ENCODE results near the gene ACKR4.
"Not testable (repeated sequence)": the region's sequence is repeated elsewhere in the genome, so short reads cannot be mapped to it uniquely, and the experiment has no call there.

Gene ACKR4

GRCh38 chr3:132569153-132569552, 27.9 kb upstream of the ACKR4 start:
- H3K9me3 Mint-ChIP-seq = peaks cover 0 to 4% of the 10 kb centered on the region in 2 donors
- peaks cover 36 to 67% of the 10 kb centered on the region in 2 donors for H3K36me3 Mint-ChIP-seq
- DNase-seq = no peak
- H3K27me3 Mint-ChIP-seq = no peaks in the 10 kb centered on the region
- peak; percentile 41 to 55 for ATAC-seq (replicated peaks)
- H3K4me1 Mint-ChIP-seq = peaks cover 10 to 28% of the 10 kb centered on the region in 2 donors
- H3K4me3 Mint-ChIP-seq = no peak overlapping the region
- H3K27ac Mint-ChIP-seq = no peak overlapping the region

GRCh38 chr3:132569580-132569979, 27.5 kb upstream of the ACKR4 start:
- Mint-ChIP-seq H3K27ac (no peak overlapping the region), H3K36me3 (peaks cover 37 to 63% of the 10 kb centered on the region in 2 donors), H3K27me3 (no peaks in the 10 kb centered on the region), H3K4me3 (no peak overlapping the region), H3K9me3 (peaks cover 0 to 4% of the 10 kb centered on the region in 2 donors), H3K4me1 (peaks cover 6 to 24% of the 10 kb centered on the region in 2 donors)
- ATAC-seq (replicated peaks) (no peak), DNase-seq (no peak)

- Mint-ChIP-seq H3K27ac (no peak overlapping the region), H3K4me1 (peaks cover 3 to 19% of the 10 kb centered on the region in 2 donors), H3K9me3 (peaks cover 0 to 4% of the 10 kb centered on the region in 2 donors), H3K4me3 (no peak overlapping the region), H3K27me3 (no peaks in the 10 kb centered on the region), H3K36me3 (peaks cover 37 to 59% of the 10 kb centered on the region in 2 donors)
- ATAC-seq (replicated peaks) (no peak), DNase-seq (no peak)
These were observed 27.1 kb upstream of the ACKR4 start for GRCh38 chr3:132570016-132570415.

- Mint-ChIP-seq H3K4me1 (peaks cover 2 to 10% of the 10 kb centered on the region in 2 donors), H3K36me3 (peaks cover 44 to 69% of the 10 kb centered on the region in 2 donors), H3K4me3 (no peak overlapping the region), H3K9me3 (peaks cover 0 to 4% of the 10 kb centered on the region in 2 donors), H3K27me3 (no peaks in the 10 kb centered on the region), H3K27ac (no peak overlapping the region)
- DNase-seq = no peak
- ATAC-seq (replicated peaks) = no peak
These were observed 23.3 kb upstream of the ACKR4 start for GRCh38 chr3:132573797-132574211.

GRCh38 chr3:132587401-132587800, 9.7 kb upstream of the ACKR4 start:
- Mint-ChIP-seq H3K27ac (no peak overlapping the region), H3K9me3 (peaks cover 6% of the 10 kb centered on the region in 2 donors), H3K4me1 (no peaks in the 10 kb centered on the region), H3K27me3 (no peaks in the 10 kb centered on the region), H3K36me3 (peaks cover 31 to 41% of the 10 kb centered on the region in 2 donors), H3K4me3 (no peak overlapping the region)
- DNase-seq (no peak), ATAC-seq (replicated peaks) (no peak)

- peaks cover 49 to 61% of the 10 kb centered on the region in 2 donors for H3K36me3 Mint-ChIP-seq
- H3K27ac Mint-ChIP-seq = no peak overlapping the region
- peaks cover 3 to 5% of the 10 kb centered on the region in 2 donors for H3K9me3 Mint-ChIP-seq
- H3K27me3 Mint-ChIP-seq = no peaks in the 10 kb centered on the region
- DNase-seq = no peak
- ATAC-seq (replicated peaks) = no peak
- no peak overlapping the region for H3K4me3 Mint-ChIP-seq
- H3K4me1 Mint-ChIP-seq = peaks cover 5 to 12% of the 10 kb centered on the region in 2 donors
These were observed 4.9 kb upstream of the ACKR4 start for GRCh38 chr3:132592216-132592615.

GRCh38 chr3:132593241-132593946, 3.7 kb upstream of the ACKR4 start:
- peaks cover 5 to 13% of the 10 kb centered on the region in 2 donors for H3K4me1 Mint-ChIP-seq
- no peak for DNase-seq
- H3K4me3 Mint-ChIP-seq = no peak overlapping the region
- peaks cover 0 to 2% of the 10 kb centered on the region in 2 donors for H3K9me3 Mint-ChIP-seq
- ATAC-seq (replicated peaks) = no peak
- H3K27me3 Mint-ChIP-seq = no peaks in the 10 kb centered on the region
- peaks cover 44 to 54% of the 10 kb centered on the region in 2 donors for H3K36me3 Mint-ChIP-seq
- no peak overlapping the region for H3K27ac Mint-ChIP-seq

- Mint-ChIP-seq H3K27ac (no peak overlapping the region), H3K4me1 (peaks cover 5 to 13% of the 10 kb centered on the region in 2 donors), H3K36me3 (peaks cover 46 to 56% of the 10 kb centered on the region in 2 donors), H3K27me3 (no peaks in the 10 kb centered on the region), H3K9me3 (peaks cover 0 to 2% of the 10 kb centered on the region in 2 donors), H3K4me3 (no peak overlapping the region)
- ATAC-seq (replicated peaks) (no peak), DNase-seq (no peak)
These were observed 3.1 kb upstream of the ACKR4 start for GRCh38 chr3:132593947-132594323.

- Mint-ChIP-seq H3K4me3 (no peak overlapping the region), H3K36me3 (peaks cover 44 to 55% of the 10 kb centered on the region in 2 donors), H3K27ac (no peak overlapping the region), H3K4me1 (peaks cover 5 to 13% of the 10 kb centered on the region in 2 donors), H3K27me3 (no peaks in the 10 kb centered on the region), H3K9me3 (peaks cover 0 to 2% of the 10 kb centered on the region in 2 donors)
- no peak for DNase-seq
- no peak for ATAC-seq (replicated peaks)
These were observed 2.6 kb upstream of the ACKR4 start for GRCh38 chr3:132594498-132594897.

- ATAC-seq (replicated peaks) (peak in 1 of 2 donors; percentile 33), DNase-seq (no peak)
- H3K27ac Mint-ChIP-seq = no peak overlapping the region
- peaks cover 0 to 2% of the 10 kb centered on the region in 2 donors for H3K9me3 Mint-ChIP-seq
- H3K4me1 Mint-ChIP-seq = peaks cover 5 to 13% of the 10 kb centered on the region in 2 donors
- H3K27me3 Mint-ChIP-seq = no peaks in the 10 kb centered on the region
- no peak overlapping the region for H3K4me3 Mint-ChIP-seq
- H3K36me3 Mint-ChIP-seq = peaks cover 45 to 54% of the 10 kb centered on the region in 2 donors
These were observed 2.1 kb upstream of the ACKR4 start for GRCh38 chr3:132595014-132595413.

- H3K27ac Mint-ChIP-seq = no peak overlapping the region
- peaks cover 33 to 42% of the 10 kb centered on the region in 2 donors for H3K36me3 Mint-ChIP-seq
- peaks cover 5 to 13% of the 10 kb centered on the region in 2 donors for H3K4me1 Mint-ChIP-seq
- peaks cover 0 to 2% of the 10 kb centered on the region in 2 donors for H3K9me3 Mint-ChIP-seq
- H3K4me3 Mint-ChIP-seq = no peak overlapping the region
- ATAC-seq (replicated peaks) = no peak
- no peaks in the 10 kb centered on the region for H3K27me3 Mint-ChIP-seq
- DNase-seq = no peak
These were observed 744 bp upstream of the ACKR4 start for GRCh38 chr3:132596326-132596725.

GRCh38 chr3:132597660-132598059, 590 bp downstream of the ACKR4 start:
- DNase-seq = no peak
- no peaks in the 10 kb centered on the region for H3K27me3 Mint-ChIP-seq
- H3K4me3 Mint-ChIP-seq = no peak overlapping the region
- H3K4me1 Mint-ChIP-seq = peaks cover 5 to 13% of the 10 kb centered on the region in 2 donors
- no peak for ATAC-seq (replicated peaks)
- peaks cover 29 to 38% of the 10 kb centered on the region in 2 donors for H3K36me3 Mint-ChIP-seq
- peaks cover 0 to 2% of the 10 kb centered on the region in 2 donors for H3K9me3 Mint-ChIP-seq
- no peak overlapping the region for H3K27ac Mint-ChIP-seq

GRCh38 chr3:132598181-132598580, 1.1 kb downstream of the ACKR4 start:
- no peak for ATAC-seq (replicated peaks)
- no peaks in the 10 kb centered on the region for H3K27me3 Mint-ChIP-seq
- peaks cover 29 to 42% of the 10 kb centered on the region in 2 donors for H3K36me3 Mint-ChIP-seq
- H3K27ac Mint-ChIP-seq = peak overlapping the region; percentile 48
- peaks cover 5 to 13% of the 10 kb centered on the region in 2 donors for H3K4me1 Mint-ChIP-seq
- no peak overlapping the region for H3K4me3 Mint-ChIP-seq
- peaks cover 0 to 2% of the 10 kb centered on the region in 2 donors for H3K9me3 Mint-ChIP-seq
- no peak for DNase-seq

- not testable (repeated sequence) for DNase-seq; H3K27ac Mint-ChIP-seq; H3K9me3 Mint-ChIP-seq; H3K4me3 Mint-ChIP-seq; ATAC-seq (replicated peaks); H3K4me1 Mint-ChIP-seq; H3K27me3 Mint-ChIP-seq
- H3K36me3 Mint-ChIP-seq = peaks cover 18 to 33% of the 10 kb centered on the region in 2 donors
These were observed 3.5 kb downstream of the ACKR4 start for GRCh38 chr3:132600614-132601013.

- Mint-ChIP-seq H3K4me1 (peaks cover 0 to 5% of the 10 kb centered on the region in 2 donors), H3K27me3 (no peaks in the 10 kb centered on the region), H3K27ac (no peak overlapping the region), H3K9me3 (peaks cover 8 to 12% of the 10 kb centered on the region in 2 donors), H3K4me3 (no peak overlapping the region), H3K36me3 (peaks cover 42 to 60% of the 10 kb centered on the region in 2 donors)
- ATAC-seq (replicated peaks) (no peak), DNase-seq (no peak)
These were observed 8.3 kb downstream of the ACKR4 start for GRCh38 chr3:132605374-132605792.
